ENCODE data around the gene PTPRCAP. TPM values are rescaled to one million over a fixed set of nuclear protein-coding genes. Genes with fewer than 3 reads are reported as not detected.
A peak's percentile ranks its signal among the peaks of the same experiment; 100 is the strongest.

The PTPRCAP gene
- polyA plus RNA-seq, 1 donor from 2014 or later, result 3.4 TPM

- H3K4me3 ChIP-seq (ENCODE audit: low read length), result peak overlapping the region; percentile 95
- H3K4me2 ChIP-seq (ENCODE audit: low read length), result peak overlapping the region; percentile 94
- peak overlapping the region; percentile 53 for H3K27ac ChIP-seq (ENCODE audit: low read length)
- H3K9me2 ChIP-seq (ENCODE audit: insufficient read depth, low read length), result no peaks in the 10 kb centered on the region
- no peaks in the 10 kb centered on the region for H3K9me3 ChIP-seq (ENCODE audit: low read length)
- H3F3A ChIP-seq (ENCODE audit: insufficient read depth, low read length, poor library complexity, severe bottlenecking), result no peaks in the 10 kb centered on the region
- TF ChIP-seq POLR2AphosphoS5 (IDR thresholded peaks at IDR 0.05) (no peak), REST (IDR thresholded peaks at IDR 0.05; ENCODE audit: borderline replicate concordance) (no peak), CTCF (IDR thresholded peaks at IDR 0.05; ENCODE audit: poor library complexity, severe bottlenecking) (no peak), EP300 (conservative IDR thresholded peaks at IDR 0.05; ENCODE audit: poor library complexity, severe bottlenecking) (no peak), SMC3 (conservative IDR thresholded peaks at IDR 0.05; ENCODE audit: poor library complexity) (no peak)
- no peaks in the 10 kb centered on the region for H4K20me1 ChIP-seq (ENCODE audit: insufficient read depth)
- peak overlapping the region; percentile 86 for H3K9ac ChIP-seq (ENCODE audit: low read length)
- no peaks in the 10 kb centered on the region for H3K36me3 ChIP-seq (ENCODE audit: insufficient read depth, low read length)
- no peaks in the 10 kb centered on the region for H3K27me3 ChIP-seq (ENCODE audit: insufficient read depth, low read depth, low read length)
- no peaks in the 10 kb centered on the region for H3K79me2 ChIP-seq (replicated peaks; ENCODE audit: insufficient read depth, low read length)
- H2AFZ ChIP-seq (ENCODE audit: low read depth, low read length), result peak overlapping the region; percentile 80
Observed at GRCh38 chr11:67468456-67468758, 30.9 kb upstream of the PTPRCAP start.

DNA sequence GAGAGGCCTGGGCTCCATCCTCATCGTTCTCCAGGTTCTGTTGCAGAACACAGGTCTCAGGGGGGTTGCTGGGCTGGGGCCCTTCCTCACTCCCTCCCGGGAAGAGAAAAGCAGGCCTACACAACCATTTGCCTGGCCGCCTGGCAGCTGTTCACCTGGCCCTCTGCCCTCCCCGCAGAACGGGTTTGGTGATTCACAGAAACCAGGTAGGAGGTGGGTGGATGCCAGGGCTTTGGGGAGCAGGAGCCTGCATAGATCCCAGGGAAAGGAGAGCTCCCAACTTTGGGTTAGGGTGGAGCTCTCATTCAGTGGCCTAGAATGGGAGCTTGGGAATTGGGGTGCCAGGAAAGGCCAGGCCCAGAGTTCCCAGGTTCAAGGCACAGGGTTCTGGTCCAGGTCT is 30.6 kb upstream of the PTPRCAP start:
- TF ChIP-seq SMC3 (conservative IDR thresholded peaks at IDR 0.05; ENCODE audit: poor library complexity), result no peak
- TF ChIP-seq POLR2AphosphoS5 (IDR thresholded peaks at IDR 0.05), result no peak
- no peaks in the 10 kb centered on the region for H3K9me3 ChIP-seq (ENCODE audit: low read length)
- no peak overlapping the region for H3K27ac ChIP-seq (ENCODE audit: low read length)
- no peaks in the 10 kb centered on the region for H3K9me2 ChIP-seq (ENCODE audit: insufficient read depth, low read length)
- no peaks in the 10 kb centered on the region for H3K27me3 ChIP-seq (ENCODE audit: insufficient read depth, low read depth, low read length)
- H3K4me3 ChIP-seq (ENCODE audit: low read length), result peak overlapping the region; percentile 95
- peak overlapping the region; percentile 94 for H3K4me2 ChIP-seq (ENCODE audit: low read length)
- peak overlapping the region; percentile 86 for H3K9ac ChIP-seq (ENCODE audit: low read length)
- no peaks in the 10 kb centered on the region for H3K79me2 ChIP-seq (replicated peaks; ENCODE audit: insufficient read depth, low read length)
- H3K36me3 ChIP-seq (ENCODE audit: insufficient read depth, low read length), result no peaks in the 10 kb centered on the region
- no peaks in the 10 kb centered on the region for H4K20me1 ChIP-seq (ENCODE audit: insufficient read depth)
- H2AFZ ChIP-seq (ENCODE audit: low read depth, low read length), result no peak overlapping the region
- H3F3A ChIP-seq (ENCODE audit: insufficient read depth, low read length, poor library complexity, severe bottlenecking), result no peaks in the 10 kb centered on the region

DNA sequence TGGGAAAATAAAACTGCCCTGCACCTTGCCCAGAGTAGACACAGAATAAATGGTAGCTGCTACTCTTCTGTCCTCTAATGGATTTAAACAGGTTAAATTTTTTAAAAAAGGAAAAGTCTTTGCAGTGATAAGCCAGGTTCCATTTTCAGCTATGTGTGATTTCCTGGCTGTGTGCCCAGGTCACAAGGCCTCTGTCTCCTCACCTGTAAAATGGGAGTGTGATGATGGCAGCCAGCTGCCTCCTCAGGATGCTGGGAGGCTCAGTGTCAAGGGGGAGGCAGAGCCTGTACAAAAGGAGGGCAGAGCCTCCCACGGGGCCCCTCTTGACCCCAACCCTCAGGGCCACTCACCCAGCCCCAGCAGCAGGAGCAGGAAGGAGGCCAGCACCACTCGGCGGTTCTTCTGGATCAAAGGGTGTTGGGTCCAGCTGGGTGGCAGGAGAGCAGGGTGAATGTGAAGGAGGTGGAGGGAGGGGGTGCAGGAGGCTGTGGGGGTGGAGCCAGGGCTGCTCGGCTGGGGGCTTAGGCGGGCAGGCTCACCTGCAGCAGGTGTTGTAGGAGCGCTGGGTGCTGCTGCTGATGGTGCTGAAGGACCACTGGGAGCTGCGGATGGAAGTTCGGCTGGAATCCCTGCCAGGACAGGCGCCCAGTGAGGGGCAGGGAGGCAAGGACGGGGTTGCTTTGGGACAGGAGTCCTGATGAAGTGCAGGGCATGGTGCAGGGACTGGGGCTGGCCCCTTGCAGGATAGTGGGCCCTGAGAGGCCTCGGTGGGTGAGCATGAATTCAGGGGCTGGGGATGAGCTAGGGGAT is 29.7 kb upstream of the PTPRCAP start:
- no peak overlapping the region for H2AFZ ChIP-seq (ENCODE audit: low read depth, low read length)
- TF ChIP-seq CTCF (IDR thresholded peaks at IDR 0.05; ENCODE audit: poor library complexity, severe bottlenecking) (no peak), TAF1 (IDR thresholded peaks at IDR 0.05; ENCODE audit: low read depth) (no peak), EP300 (conservative IDR thresholded peaks at IDR 0.05; ENCODE audit: poor library complexity, severe bottlenecking) (no peak), REST (IDR thresholded peaks at IDR 0.05; ENCODE audit: borderline replicate concordance) (no peak), RAD21 (conservative IDR thresholded peaks at IDR 0.05) (no peak), SMC3 (conservative IDR thresholded peaks at IDR 0.05; ENCODE audit: poor library complexity) (no peak), POLR2AphosphoS5 (IDR thresholded peaks at IDR 0.05) (no peak), EZH2 (IDR thresholded peaks at IDR 0.05; ENCODE audit: borderline replicate concordance, insufficient read depth, low read length, poor library complexity, severe bottlenecking) (no peak), MXI1 (conservative IDR thresholded peaks at IDR 0.05; ENCODE audit: poor library complexity, severe bottlenecking) (no peak)
- H3K36me3 ChIP-seq (ENCODE audit: insufficient read depth, low read length), result no peaks in the 10 kb centered on the region
- no peak overlapping the region for H3K4me2 ChIP-seq (ENCODE audit: low read length)
- no peaks in the 10 kb centered on the region for H3K79me2 ChIP-seq (replicated peaks; ENCODE audit: insufficient read depth, low read length)
- no peak overlapping the region for H3K9ac ChIP-seq (ENCODE audit: low read length)
- no peak overlapping the region for H3K4me3 ChIP-seq (ENCODE audit: low read length)
- H3K9me2 ChIP-seq (ENCODE audit: insufficient read depth, low read length), result no peaks in the 10 kb centered on the region
- no peaks in the 10 kb centered on the region for H3K9me3 ChIP-seq (ENCODE audit: low read length)
- H4K20me1 ChIP-seq (ENCODE audit: insufficient read depth), result no peaks in the 10 kb centered on the region
- H3K27ac ChIP-seq (ENCODE audit: low read length), result no peak overlapping the region
- H3F3A ChIP-seq (ENCODE audit: insufficient read depth, low read length, poor library complexity, severe bottlenecking), result no peaks in the 10 kb centered on the region
- H3K27me3 ChIP-seq (ENCODE audit: insufficient read depth, low read depth, low read length), result no peaks in the 10 kb centered on the region

Data from neural cell (in vitro differentiated cells).